ENCODE measurements around the gene TIMP2. TPM values are rescaled to one million over a fixed set of nuclear protein-coding genes. Genes with fewer than 3 reads are reported as not detected.

The TIMP2 gene
- total RNA-seq, 4 donors from 2014 or later, result 32.2 to 70.7 (median 54.6) TPM

DNA sequence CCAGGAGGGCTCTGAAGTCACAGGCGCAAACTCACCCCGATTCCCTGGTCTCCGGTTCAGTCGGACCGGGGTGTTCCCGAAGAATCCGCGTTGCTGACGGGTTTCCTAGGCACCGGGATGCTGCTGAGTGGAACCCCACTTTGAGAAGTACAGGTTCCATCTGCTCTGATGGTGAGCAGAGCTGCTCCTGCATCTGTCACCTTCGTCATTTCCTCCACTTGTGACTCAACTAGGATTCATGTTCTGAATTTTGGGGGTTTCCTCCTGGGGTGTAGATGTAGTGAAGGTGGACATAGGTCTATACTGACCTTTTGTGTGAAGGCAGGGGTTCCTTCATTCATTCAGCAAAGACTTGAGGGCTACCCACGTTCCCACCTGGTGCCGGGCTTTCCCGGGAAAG, 29.5 kb upstream of the TIMP2 start:
- no peak overlapping the region for H3K4me3 ChIP-seq
- DNase-seq, result no peak
- TF ChIP-seq EP300 (IDR thresholded peaks at IDR 0.05; ENCODE audit: low read depth) (no peak), POLR2AphosphoS5 (IDR thresholded peaks at IDR 0.05) (no peak), POLR2A (IDR thresholded peaks at IDR 0.05) (no peak)
- TF ChIP-seq, protein P1, sequence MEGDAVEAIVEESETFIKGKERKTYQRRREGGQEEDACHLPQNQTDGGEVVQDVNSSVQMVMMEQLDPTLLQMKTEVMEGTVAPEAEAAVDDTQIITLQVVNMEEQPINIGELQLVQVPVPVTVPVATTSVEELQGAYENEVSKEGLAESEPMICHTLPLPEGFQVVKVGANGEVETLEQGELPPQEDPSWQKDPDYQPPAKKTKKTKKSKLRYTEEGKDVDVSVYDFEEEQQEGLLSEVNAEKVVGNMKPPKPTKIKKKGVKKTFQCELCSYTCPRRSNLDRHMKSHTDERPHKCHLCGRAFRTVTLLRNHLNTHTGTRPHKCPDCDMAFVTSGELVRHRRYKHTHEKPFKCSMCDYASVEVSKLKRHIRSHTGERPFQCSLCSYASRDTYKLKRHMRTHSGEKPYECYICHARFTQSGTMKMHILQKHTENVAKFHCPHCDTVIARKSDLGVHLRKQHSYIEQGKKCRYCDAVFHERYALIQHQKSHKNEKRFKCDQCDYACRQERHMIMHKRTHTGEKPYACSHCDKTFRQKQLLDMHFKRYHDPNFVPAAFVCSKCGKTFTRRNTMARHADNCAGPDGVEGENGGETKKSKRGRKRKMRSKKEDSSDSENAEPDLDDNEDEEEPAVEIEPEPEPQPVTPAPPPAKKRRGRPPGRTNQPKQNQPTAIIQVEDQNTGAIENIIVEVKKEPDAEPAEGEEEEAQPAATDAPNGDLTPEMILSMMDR (IDR thresholded peaks at IDR 0.05), result no peak
- H3K27ac ChIP-seq, result no peak overlapping the region
- peaks cover 0 to 8% of the 10 kb centered on the region in 2 donors for H3K9me3 ChIP-seq
- no peaks in the 10 kb centered on the region for H3K36me3 ChIP-seq
- no peaks in the 10 kb centered on the region for H3K27me3 ChIP-seq
- intact Hi-C loops (cut with DNase I; ENCODE audit: low total_unique reads) (no loop called here), in situ Hi-C loops (cut with MboI; ENCODE audit: low pct_ligation_motif_present in 1 of 4, low pct_unique_long_range_greater_than_20kb in 1 of 4, low sequenced_read_pairs in 3 of 4) (loop anchor here in 1 of 4 donors (5.0 kb wide), 1 partner anchor 92 kb away; no protein-coding TSS in a partner anchor)
- WGBS, 2 donors (ENCODE audit: low coverage in 1 of 2), result 89% methylated on average over 14 of the region's 14 CpGs; no CpG with 5 or more reads in 1 of the 2 donors
- peaks cover 0 to 14% (median 6%) of the 10 kb centered on the region in 4 donors for H3K4me1 ChIP-seq

DNA sequence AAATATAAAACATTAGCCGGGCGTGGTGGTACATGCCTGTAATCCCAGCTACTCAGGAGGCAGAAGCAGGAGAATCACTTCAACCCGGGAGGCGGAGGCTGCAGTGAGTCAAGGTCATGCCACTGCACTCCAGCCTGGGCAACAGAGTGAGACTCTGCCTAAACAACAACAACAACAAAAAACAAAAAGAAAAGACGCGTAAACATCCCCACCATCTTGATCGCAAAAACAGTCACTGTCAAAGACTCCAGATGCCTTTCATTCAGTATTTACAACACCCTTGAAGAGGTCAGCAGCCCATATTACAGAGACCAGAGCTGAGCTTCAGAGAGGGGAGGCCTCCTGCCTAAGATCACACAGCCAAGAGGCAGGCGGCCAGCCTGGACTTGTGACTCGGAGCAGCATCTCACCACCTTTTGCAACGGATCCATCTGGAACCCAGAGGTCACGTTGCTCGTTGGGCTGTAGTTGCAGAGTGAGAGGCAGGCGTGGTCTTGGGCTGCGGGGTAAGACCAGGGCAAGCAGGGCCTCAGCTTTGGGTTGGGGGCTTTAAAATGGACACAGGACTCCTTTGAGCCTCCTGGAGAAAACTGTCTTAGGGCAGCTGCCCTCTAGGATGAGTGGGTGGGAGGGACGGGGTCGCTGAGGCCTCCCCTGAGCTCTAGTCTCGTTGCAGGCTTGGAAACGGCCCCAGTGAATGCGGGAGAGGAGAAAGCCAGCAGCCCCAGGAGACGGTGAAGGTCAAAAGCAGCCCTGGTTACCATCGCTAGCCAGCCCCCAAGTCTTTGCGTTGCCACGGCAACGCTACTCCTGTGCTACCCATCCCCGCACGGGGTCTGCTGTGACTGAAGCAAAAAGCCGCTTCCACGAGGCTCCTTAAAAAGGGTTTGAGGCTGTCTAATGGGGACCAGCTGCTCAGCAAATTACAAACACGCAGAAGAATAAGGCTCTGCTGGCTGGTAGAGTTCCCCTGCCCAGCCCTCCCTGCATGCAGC, 28.5 kb upstream of the TIMP2 start:
- H3K27ac ChIP-seq, result no peak overlapping the region

DNA sequence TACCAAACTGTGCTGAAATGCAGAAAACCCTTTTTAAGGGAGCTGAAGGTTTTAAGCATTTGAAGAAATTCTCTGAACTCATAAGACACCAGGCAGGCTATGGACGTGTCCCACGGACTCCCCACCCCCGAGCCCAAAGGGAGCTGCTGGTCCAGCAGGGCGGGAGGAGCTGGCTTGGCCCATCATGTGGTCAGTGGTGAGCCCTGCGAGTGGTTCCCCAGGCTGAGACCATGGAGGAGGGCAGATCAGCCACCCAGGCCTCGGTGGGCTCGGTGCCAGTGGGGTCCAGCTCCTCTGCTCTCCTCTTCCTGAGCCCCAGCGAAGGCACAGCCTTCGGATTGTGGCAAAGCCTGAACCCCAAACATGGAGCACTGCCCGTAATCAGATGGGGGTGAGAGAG, 27.5 kb upstream of the TIMP2 start:
- WGBS, 2 donors (ENCODE audit: low coverage in 1 of 2), result 81% methylated on average over 10 of the region's 10 CpGs; no CpG with 5 or more reads in 1 of the 2 donors
- Histone ChIP-seq H3K4me3 (no peak overlapping the region), H3K9me3 (peaks cover 0 to 8% of the 10 kb centered on the region in 2 donors), H3K36me3 (no peaks in the 10 kb centered on the region), H3K27ac (peak overlapping the region; percentile 10 to 61 (median 36)), H3K4me1 (peaks cover under 1 to 16% (median 6%) of the 10 kb centered on the region in 4 donors), H3K27me3 (no peaks in the 10 kb centered on the region)
- in situ Hi-C loops (cut with MboI; ENCODE audit: low pct_ligation_motif_present in 1 of 4, low pct_unique_long_range_greater_than_20kb in 1 of 4, low sequenced_read_pairs in 3 of 4), result no loop called here
- no peak for DNase-seq
- TF ChIP-seq, protein P1 (IDR thresholded peaks at IDR 0.05), result no peak
- TF ChIP-seq EP300 (IDR thresholded peaks at IDR 0.05; ENCODE audit: low read depth), result no peak
- no peak for TF ChIP-seq POLR2A (IDR thresholded peaks at IDR 0.05)
- no peak for TF ChIP-seq POLR2AphosphoS5 (IDR thresholded peaks at IDR 0.05)
- intact Hi-C loops (cut with DNase I; ENCODE audit: low total_unique reads), result no loop called here

More for the DNA sequence above, 28.5 kb upstream of the TIMP2 start:
- no peak for DNase-seq
- 74 to 79% methylated on average over 10 to 29 of the region's 29 CpGs for WGBS, 2 donors (ENCODE audit: low coverage in 1 of 2)
- Histone ChIP-seq H3K27me3 (no peaks in the 10 kb centered on the region), H3K4me3 (no peak overlapping the region), H3K4me1 (peaks cover 0 to 14% (median 6%) of the 10 kb centered on the region in 4 donors), H3K9me3 (peaks cover 0 to 8% of the 10 kb centered on the region in 2 donors), H3K36me3 (no peaks in the 10 kb centered on the region)
- TF ChIP-seq, protein P1 (IDR thresholded peaks at IDR 0.05), result no peak
- TF ChIP-seq POLR2AphosphoS5 (IDR thresholded peaks at IDR 0.05) (no peak), POLR2A (IDR thresholded peaks at IDR 0.05) (no peak), EP300 (IDR thresholded peaks at IDR 0.05; ENCODE audit: low read depth) (no peak)
- in situ Hi-C loops (cut with MboI; ENCODE audit: low pct_ligation_motif_present in 1 of 4, low pct_unique_long_range_greater_than_20kb in 1 of 4, low sequenced_read_pairs in 3 of 4), result no loop called here
- intact Hi-C loops (cut with DNase I; ENCODE audit: low total_unique reads), result no loop called here

DNA sequence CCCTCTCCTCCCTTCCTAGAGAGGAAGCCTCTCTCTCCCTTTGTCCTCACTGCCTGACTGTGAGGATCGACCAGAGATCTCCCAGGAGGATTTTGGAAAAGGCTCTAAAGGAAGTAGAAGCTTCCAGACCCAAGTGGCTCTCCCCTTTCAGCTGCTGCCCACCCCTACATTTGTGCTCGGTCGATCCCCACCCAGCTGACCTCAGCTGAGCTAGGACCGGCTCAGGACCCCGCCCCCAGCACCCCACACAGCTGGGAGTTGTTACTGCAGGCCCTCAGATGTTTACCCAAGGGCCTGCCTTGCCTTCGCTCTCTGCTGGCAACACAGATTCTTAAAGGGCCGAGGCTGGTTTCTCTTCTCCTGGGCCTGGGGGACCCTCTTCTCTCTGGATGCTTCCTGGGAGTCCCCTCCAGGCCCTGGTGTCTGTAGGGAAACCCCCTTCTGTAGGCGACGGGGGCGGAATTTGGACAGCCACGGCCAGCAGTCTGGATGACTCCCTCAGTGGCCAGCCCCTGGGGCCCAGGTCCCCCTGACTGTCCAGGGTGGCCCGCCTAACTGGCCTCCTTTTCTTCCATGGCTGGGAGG, 26.9 kb upstream of the TIMP2 start:
- no peak overlapping the region for H3K4me3 ChIP-seq
- H3K27ac ChIP-seq, result peak overlapping the region; percentile 10 to 61 (median 36)
- WGBS, 2 donors (ENCODE audit: low coverage in 1 of 2), result 0 to 41% methylated on average over 1 to 12 of the region's 12 CpGs
- no peaks in the 10 kb centered on the region for H3K27me3 ChIP-seq
- H3K9me3 ChIP-seq, result peaks cover 0 to 8% of the 10 kb centered on the region in 2 donors
- peaks cover 3 to 23% (median 7%) of the 10 kb centered on the region in 4 donors for H3K4me1 ChIP-seq
- DNase-seq, result no peak
- in situ Hi-C loops (cut with MboI; ENCODE audit: low pct_ligation_motif_present in 1 of 4, low pct_unique_long_range_greater_than_20kb in 1 of 4, low sequenced_read_pairs in 3 of 4) (no loop called here), intact Hi-C loops (cut with DNase I; ENCODE audit: low total_unique reads) (no loop called here)
- no peaks in the 10 kb centered on the region for H3K36me3 ChIP-seq
- TF ChIP-seq POLR2AphosphoS5 (IDR thresholded peaks at IDR 0.05), result no peak
- no peak for TF ChIP-seq EP300 (IDR thresholded peaks at IDR 0.05; ENCODE audit: low read depth)
- TF ChIP-seq, protein P1 (IDR thresholded peaks at IDR 0.05), result no peak
- no peak for TF ChIP-seq POLR2A (IDR thresholded peaks at IDR 0.05)
